B cell (primary cell): ENCODE results near the gene IL1A. TPM values are rescaled to one million over a fixed set of nuclear protein-coding genes. Genes with fewer than 3 reads are reported as not detected.

Experiments used
- ATAC-seq: fragments of 200-7000 bp; cut with Tn5 transposase; one replicate; pipeline ENCODE4 v1.10.0; 2021; ENCODE audit warnings: low read depth, mild to moderate bottlenecking, moderate number of reproducible peaks, moderate library complexity
- CTCF ChIA-PET: fragments of 350-600 bp; sonication (Branson Sonifier 250); formaldehyde crosslinking; loops from one replicate; lab custom pipeline; 2021; ENCODE audit warnings: antibody characterized with exemption, inconsistent platforms; lab: Charles Lee
- POLR2A ChIA-PET: fragments of 350-600 bp; sonication (Branson Sonifier 250); formaldehyde crosslinking; loops from one replicate; lab custom pipeline; 2021; ENCODE audit warnings: antibody characterized with exemption; lab: Charles Lee
- DNase-seq: peaks from one replicate; pipeline ENCODE4 v3.0.0; 2013
- H2AFZ ChIP-seq: 2 replicates; pipeline ENCODE4 v1.6.1; 2012; ENCODE audit warnings: mild to moderate bottlenecking, low read depth, low read length; ENCODE audit not compliant: insufficient read depth, poor library complexity, severe bottlenecking
- H3K27ac ChIP-seq, 2 donors: 1 replicate in 1 of 2; 2 replicates in 1 of 2; pipeline ENCODE4 v1.5.1; 2012 to 2013; ENCODE audit warnings: low read length in 2 of 2, mild to moderate bottlenecking in 2 of 2, moderate library complexity in 1 of 2
- H3K27me3 ChIP-seq, 4 experiments: fragments of 200-600 bp in 1 of 4; sonication (generic) in 1 of 4; replicated peaks in 1 of 4; 1 replicate in 2 of 4; 2 replicates in 2 of 4; pipeline versions ENCODE4 v1.6.1 to v1.7.0; 2013 to 2016; ENCODE audit warnings: low read length in 3 of 4, mild to moderate bottlenecking in 2 of 4, mixed read lengths in 1 of 4, moderate library complexity in 1 of 4; ENCODE audit not compliant: insufficient read depth in 4 of 4, control insufficient read depth in 3 of 4; ENCODE audit errors: control extremely low read depth in 1 of 4
- H3K36me3 ChIP-seq, 2 experiments: replicated peaks in 1 of 2; 1 replicate in 1 of 2; 2 replicates in 1 of 2; pipeline versions ENCODE4 v1.6.1 to v1.7.1; 2013; ENCODE audit warnings: low read length in 1 of 2; ENCODE audit not compliant: insufficient read depth in 2 of 2, control insufficient read depth in 1 of 2; ENCODE audit errors: control extremely low read depth in 1 of 2, extremely low read depth in 1 of 2
- H3K4me1 ChIP-seq, 2 donors: fragments of 200-600 bp in 1 of 2; sonication (generic) in 1 of 2; 1 replicate in 1 of 2; 2 replicates in 1 of 2; pipeline versions ENCODE4 v1.5.1 to v1.6.1; 2013 to 2017; ENCODE audit warnings: low read length in 2 of 2; ENCODE audit not compliant: control insufficient read depth in 2 of 2, insufficient read depth in 2 of 2
- H3K4me2 ChIP-seq: replicated peaks from 2 replicates; pipeline ENCODE3; 2012; ENCODE audit warnings: mild to moderate bottlenecking, low read depth, low read length; ENCODE audit not compliant: poor library complexity, severe bottlenecking
- H3K4me3 ChIP-seq, 5 experiments: fragments of 200-600 bp in 1 of 5; sonication (generic) in 1 of 5; 1 replicate in 3 of 5; 2 replicates in 2 of 5; pipeline versions ENCODE4 v1.5.1 to v1.7.0; 2011 to 2016; ENCODE audit warnings: low read length in 4 of 5, mild to moderate bottlenecking in 4 of 5, low read depth in 2 of 5, control low read depth in 1 of 5, moderate library complexity in 1 of 5; ENCODE audit not compliant: insufficient read depth in 1 of 5; ENCODE audit errors: control extremely low read depth in 1 of 5, extremely low read depth in 1 of 5
- H3K79me2 ChIP-seq: fragments of 200-600 bp; sonication (generic); one replicate; pipeline ENCODE4 v1.6.0; 2016; ENCODE audit warnings: low read length; ENCODE audit not compliant: control insufficient read depth, insufficient read depth
- H3K9ac ChIP-seq: fragments of 200-600 bp; sonication (generic); 2 replicates; pipeline ENCODE4 v1.6.1; 2017; ENCODE audit warnings: mild to moderate bottlenecking, low read length, moderate library complexity
- H3K9me3 ChIP-seq, 3 donors: one replicate each; pipeline versions ENCODE4 v1.6.1 to v1.7.1; 2013; ENCODE audit warnings: low read length in 2 of 3; ENCODE audit not compliant: control insufficient read depth in 2 of 3, insufficient read depth in 1 of 3; ENCODE audit errors: control extremely low read depth in 1 of 3
- H4K20me1 ChIP-seq: 2 replicates; pipeline ENCODE4 v1.6.0; 2012; ENCODE audit warnings: mild to moderate bottlenecking, low read length; ENCODE audit not compliant: insufficient read depth, control insufficient read depth, poor library complexity, severe bottlenecking
- H3K27ac Mint-ChIP-seq: one replicate; pipeline ENCODE4 v1.8.0; 2021; ENCODE audit warnings: mixed read lengths
- H3K27me3 Mint-ChIP-seq: one replicate; pipeline ENCODE4 v1.8.0; 2021; ENCODE audit warnings: mixed read lengths
- H3K4me1 Mint-ChIP-seq: one replicate; pipeline ENCODE4 v1.8.0; 2021; ENCODE audit warnings: mixed read lengths
- H3K4me3 Mint-ChIP-seq: one replicate; pipeline ENCODE4 v1.8.0; 2021; ENCODE audit warnings: mixed read lengths
- H3K9me3 Mint-ChIP-seq: one replicate; pipeline ENCODE4 v1.8.0; 2022; ENCODE audit warnings: mixed read lengths; ENCODE audit not compliant: insufficient read depth
- CTCF ChIP-seq: fragments of 200-600 bp; IDR thresholded peaks from one replicate; pipeline ENCODE4 v1.8.0; 2022; ENCODE audit warnings: antibody characterized with exemption, mild to moderate bottlenecking
- EZH2 ChIP-seq: IDR thresholded peaks from 2 replicates; pipeline ENCODE4 v1.6.1; 2012; ENCODE audit warnings: borderline replicate concordance, low read depth, mild to moderate bottlenecking, moderate library complexity, low read length; ENCODE audit not compliant: insufficient read depth, poor library complexity, severe bottlenecking
- WGBS: methylation state at CpG from one replicate; pipeline ENCODE4 v1.1.5; 2013; ENCODE audit warnings: missing lambda C conversion rate; ENCODE audit not compliant: insufficient coverage; 5-methylcytosine and 5-hydroxymethylcytosine counted together
- intact Hi-C: fragments of 100-400 bp; cut with micrococcal nuclease; formaldehyde crosslinking; loops from one replicate; pipeline ENCODE4 v1.10.0; 2022
- polyA plus RNA-seq: library from polyadenylated mRNA; depleted of rRNA; stranded (reverse); fragments of >200 nt; gene quantifications from 2 replicates; pipeline ENCODE4 v1.2.3, GENCODE V29; 2012
- total RNA-seq, 2 donors: library from RNA; stranded (reverse); fragments of 120-200 nt in 1 of 2; gene quantifications; 1 replicate in 1 of 2; 2 replicates in 1 of 2; pipeline versions ENCODE4 v1.2.3 to v1.2.4, GENCODE V29; 2013 to 2022

Gene IL1A
- total and polyA plus RNA-seq, 2 donors (not counting 1 experiment from before 2014, with no cell fraction given), result 0.15 TPM; not detected in 1

- no peak for TF ChIP-seq CTCF
- TF ChIP-seq EZH2, result no peak
- Mint-ChIP-seq H3K9me3 (no peaks in the 10 kb centered on the region), H3K27me3 (peaks cover 3% of the 10 kb centered on the region), H3K4me1 (peaks cover 28% of the 10 kb centered on the region), H3K27ac (no peak overlapping the region), H3K4me3 (no peak overlapping the region)
- no peak overlapping the region for H3K27ac ChIP-seq
- H3K4me3 ChIP-seq, result no peak overlapping the region
- no peaks in the 10 kb centered on the region for H3K27me3 ChIP-seq
- intact Hi-C loops, result no loop called here
- H4K20me1 ChIP-seq, result no peaks in the 10 kb centered on the region
- H3K79me2 ChIP-seq, result no peaks in the 10 kb centered on the region
- ATAC-seq (no peak), DNase-seq (no peak)
- no peaks in the 10 kb centered on the region for H3K9me3 ChIP-seq
- H2AFZ ChIP-seq, result no peak overlapping the region
- ChIA-PET POLR2A (no interaction called here), CTCF (interaction anchor here (0.7 kb wide), 1 partner anchor 58 kb away, joined by 4 read pairs; no protein-coding TSS in a partner anchor)
- H3K36me3 ChIP-seq, result no peaks in the 10 kb centered on the region
- peaks cover 26 to 31% of the 10 kb centered on the region in 2 donors for H3K4me1 ChIP-seq
- no peak overlapping the region for H3K9ac ChIP-seq
- WGBS, result 98% methylated on average over 11 of the region's 14 CpGs
- H3K4me2 ChIP-seq, result no peak overlapping the region
These were observed 48.7 kb upstream of the IL1A start for GRCh38 chr2:112832841-112833638.
